ENCODE results near the gene FOXP1. TPM values are rescaled to one million over a fixed set of nuclear protein-coding genes. Genes with fewer than 3 reads are reported as not detected.

FOXP1 gene
- total RNA-seq, 1 experiment from 2014 or later, result 22.1 TPM

DNA sequence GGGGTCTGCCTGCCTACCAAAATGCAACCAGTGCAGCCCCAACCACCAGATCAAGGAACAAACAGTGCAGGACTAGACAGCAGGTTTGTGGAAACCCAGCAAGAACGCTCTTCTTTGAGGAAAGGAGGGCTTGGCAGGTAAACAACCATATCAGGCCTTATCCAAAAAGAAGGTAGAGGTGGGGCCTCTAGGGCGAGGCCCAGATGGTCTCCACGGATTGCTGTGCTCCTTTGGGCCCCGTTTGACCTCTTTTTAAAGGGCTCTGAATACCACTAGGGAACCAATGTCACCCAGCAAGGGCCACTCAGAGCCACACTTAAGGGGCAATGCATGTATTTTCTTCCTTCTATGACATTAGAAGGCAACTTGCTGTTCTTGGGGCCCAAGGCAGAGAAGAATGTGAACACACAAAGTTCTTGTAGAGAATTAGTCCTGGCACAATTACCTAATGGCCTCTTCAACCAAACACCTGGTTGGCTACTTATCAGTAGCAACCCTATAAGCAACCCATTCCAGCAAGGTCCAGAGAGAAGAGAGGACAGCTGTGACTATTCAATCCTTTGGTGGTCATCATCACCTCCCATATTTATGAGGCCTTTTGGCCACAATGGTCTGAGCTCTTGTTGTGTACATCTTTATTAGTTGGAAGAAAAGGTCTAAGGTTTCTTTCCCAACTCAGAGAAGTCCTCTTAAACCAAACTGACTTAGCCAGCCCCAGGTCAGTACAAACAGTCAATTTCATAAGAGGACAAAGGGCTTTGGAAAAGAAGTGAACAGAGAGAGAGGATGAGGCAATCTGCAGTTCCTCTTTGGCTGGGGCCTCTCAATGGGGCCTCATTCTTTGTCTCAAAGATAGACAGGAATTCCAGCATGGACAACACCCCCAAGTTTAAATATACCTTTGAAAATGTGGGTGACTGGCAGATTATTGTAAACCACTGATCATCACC lies 36.0 kb downstream of the FOXP1 start:
- Histone ChIP-seq H3K27ac (no peak overlapping the region), H3K4me3 (no peak overlapping the region), H3K27me3 (replicated peaks) (no peaks in the 10 kb centered on the region), H3K9me3 (replicated peaks) (no peaks in the 10 kb centered on the region), H3K36me3 (no peaks in the 10 kb centered on the region), H3K4me1 (replicated peaks) (peaks cover 19% of the 10 kb centered on the region)
- no peak for DNase-seq (ENCODE audit: low read depth in 1 of 2, low spot score in 2 of 2)

DNA sequence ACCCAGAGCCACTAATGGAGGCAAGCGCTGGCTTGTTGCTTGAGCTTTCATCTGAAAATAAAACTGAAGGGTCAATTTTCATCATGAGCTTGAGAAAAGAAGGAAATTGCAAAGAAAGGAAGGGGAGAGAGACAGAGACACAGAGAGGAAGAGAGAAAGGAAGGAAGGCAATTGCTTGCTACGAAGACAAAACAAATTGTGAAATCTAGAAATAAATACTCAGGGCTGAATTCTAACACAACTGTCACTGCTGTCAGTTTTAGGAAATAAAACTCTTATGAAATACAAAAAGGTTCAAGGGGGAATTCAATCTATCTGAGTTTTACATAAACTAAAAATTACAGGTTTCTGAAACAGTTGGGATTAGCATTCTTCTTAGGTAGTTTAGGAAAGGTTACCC lies 36.7 kb downstream of the FOXP1 start:
- no peaks in the 10 kb centered on the region for H3K9me3 ChIP-seq (replicated peaks)
- no peak overlapping the region for H3K4me3 ChIP-seq
- no peaks in the 10 kb centered on the region for H3K27me3 ChIP-seq (replicated peaks)
- H3K27ac ChIP-seq, result no peak overlapping the region
- DNase-seq (ENCODE audit: low read depth in 1 of 2, low spot score in 2 of 2), result no peak
- no peaks in the 10 kb centered on the region for H3K36me3 ChIP-seq
- H3K4me1 ChIP-seq (replicated peaks), result peaks cover 23% of the 10 kb centered on the region

DNA sequence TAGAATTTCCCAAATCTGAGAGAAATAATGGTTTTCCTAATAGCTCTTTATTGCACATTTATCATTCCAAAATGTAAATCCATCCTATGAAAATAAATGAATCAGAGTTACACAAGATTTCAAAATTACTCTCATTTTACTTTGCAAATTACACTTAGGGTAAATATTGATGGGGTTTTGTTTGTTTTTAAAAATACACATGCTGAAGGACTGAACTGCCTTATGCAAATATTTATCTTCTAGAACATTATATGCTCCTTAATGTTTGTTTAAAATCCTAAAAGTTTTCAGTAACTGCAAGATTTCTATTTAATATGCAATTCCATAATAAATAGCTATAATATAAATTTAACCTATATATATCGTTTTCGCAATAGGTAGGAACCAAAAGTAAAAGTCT lies 38.2 kb downstream of the FOXP1 start:
- H3K36me3 ChIP-seq, result no peaks in the 10 kb centered on the region
- no peaks in the 10 kb centered on the region for H3K9me3 ChIP-seq (replicated peaks)
- DNase-seq (ENCODE audit: low read depth in 1 of 2, low spot score in 2 of 2), result no peak

DNA sequence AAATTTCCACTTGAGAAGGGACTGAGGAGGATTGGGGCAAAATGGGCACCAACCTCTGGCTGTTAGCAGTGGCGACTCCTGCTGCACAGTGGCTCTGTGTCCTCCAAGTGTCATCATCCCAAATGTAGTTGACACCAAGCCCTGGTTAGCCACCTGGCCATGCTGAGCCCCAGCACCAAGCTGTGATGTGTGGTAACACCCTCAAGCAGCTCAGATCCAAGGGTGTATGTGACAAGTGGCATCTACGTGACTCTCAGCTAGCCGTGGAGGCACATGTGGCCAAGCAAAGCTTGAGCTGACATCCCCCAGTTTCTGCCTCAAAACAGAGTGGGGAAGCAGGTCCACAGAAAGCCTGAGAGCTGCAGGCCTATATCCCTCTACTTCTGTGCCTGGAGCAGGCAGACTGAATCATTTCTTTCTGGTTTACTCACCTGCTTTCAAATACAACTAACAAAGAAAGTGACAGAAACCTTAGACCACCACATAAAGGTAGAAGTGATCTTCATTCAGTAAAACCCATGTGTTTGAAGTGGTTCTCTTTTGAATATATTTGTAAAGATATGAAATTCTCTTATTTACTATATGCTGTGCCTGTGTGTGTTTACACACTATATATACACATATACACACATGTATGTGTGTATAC lies 40.0 kb downstream of the FOXP1 start:
- Histone ChIP-seq H3K27ac (no peak overlapping the region), H3K36me3 (no peaks in the 10 kb centered on the region), H3K4me3 (no peak overlapping the region), H3K9me3 (replicated peaks) (no peaks in the 10 kb centered on the region), H3K4me1 (replicated peaks) (peaks cover 22% of the 10 kb centered on the region), H3K27me3 (replicated peaks) (no peaks in the 10 kb centered on the region)
- DNase-seq (ENCODE audit: low read depth in 1 of 2, low spot score in 2 of 2), result no peak

More for the DNA sequence above, 38.2 kb downstream of the FOXP1 start:
- no peaks in the 10 kb centered on the region for H3K27me3 ChIP-seq (replicated peaks)
- no peak overlapping the region for H3K27ac ChIP-seq
- H3K4me3 ChIP-seq, result no peak overlapping the region
- peaks cover 22% of the 10 kb centered on the region for H3K4me1 ChIP-seq (replicated peaks)

DNA sequence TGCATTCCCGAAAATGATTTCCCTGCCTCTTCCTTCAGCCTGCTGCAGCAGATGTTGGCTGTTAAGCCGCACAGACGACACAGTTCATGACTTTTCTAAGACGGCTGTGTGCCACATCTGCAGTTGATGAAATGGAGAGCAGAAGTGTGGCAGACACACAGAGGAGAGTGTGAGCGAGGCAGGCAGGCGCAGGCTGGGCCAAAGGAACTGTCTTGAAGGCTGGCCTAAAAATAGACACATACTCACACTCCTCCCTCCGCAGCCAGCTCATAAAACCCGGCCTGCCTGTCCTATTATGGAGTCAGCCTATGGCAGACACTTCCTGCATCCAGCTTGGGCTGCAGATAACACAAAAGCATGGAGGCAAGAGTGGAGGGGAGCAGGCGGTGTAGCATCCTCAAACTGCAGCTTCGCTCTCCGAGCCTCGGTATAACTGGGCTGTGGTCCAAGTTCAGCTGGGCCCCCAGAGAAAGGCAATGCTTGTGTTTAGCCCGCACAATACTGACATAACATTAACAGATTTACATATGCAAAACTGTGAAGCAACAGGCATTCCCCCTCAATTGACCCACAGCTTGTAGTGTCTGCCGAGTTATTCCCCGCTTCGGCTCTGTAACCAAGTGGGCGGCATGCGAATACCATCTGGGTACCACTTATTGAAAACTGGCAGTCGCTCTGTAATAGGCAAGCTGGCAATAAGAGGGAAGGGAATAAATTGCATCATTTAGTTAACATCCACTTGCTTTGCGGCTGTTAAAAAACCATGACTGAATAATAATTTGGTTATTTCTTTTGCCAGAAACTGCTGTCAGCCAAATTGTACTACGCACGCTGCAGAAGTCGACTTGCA lies 40.8 kb downstream of the FOXP1 start:
- no peak overlapping the region for H3K4me3 ChIP-seq
- H3K27ac ChIP-seq, result peak overlapping the region; percentile 45
- H3K9me3 ChIP-seq (replicated peaks), result no peaks in the 10 kb centered on the region

DNA sequence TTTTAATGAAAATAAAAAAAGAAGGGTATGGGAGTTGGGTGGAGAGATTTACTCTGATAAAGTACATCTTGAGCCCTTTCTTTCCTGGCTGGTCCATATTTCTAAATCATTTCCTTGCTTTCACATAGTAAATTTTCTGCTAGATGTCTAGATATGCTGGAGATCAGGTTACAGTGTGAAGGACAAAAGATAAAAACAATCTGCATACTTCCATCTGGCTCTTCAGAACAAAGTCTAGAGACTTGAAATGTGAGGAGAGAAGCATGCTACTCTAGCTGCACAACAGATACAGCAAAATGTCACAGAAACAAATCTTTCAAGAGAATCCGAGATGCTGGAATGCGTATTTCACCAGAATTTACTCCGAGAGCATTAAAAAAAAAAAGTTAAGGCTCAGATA lies 42.2 kb downstream of the FOXP1 start:
- Histone ChIP-seq H3K9me3 (replicated peaks) (no peaks in the 10 kb centered on the region), H3K27me3 (replicated peaks) (no peaks in the 10 kb centered on the region), H3K27ac (no peak overlapping the region; the same call in 1 of the 2 replicates), H3K4me3 (no peak overlapping the region), H3K36me3 (no peaks in the 10 kb centered on the region), H3K4me1 (replicated peaks) (peaks cover 42% of the 10 kb centered on the region)
- no peak for DNase-seq (ENCODE audit: low read depth in 1 of 2, low spot score in 2 of 2)

More for the DNA sequence above, 40.8 kb downstream of the FOXP1 start:
- DNase-seq (ENCODE audit: low read depth in 1 of 2, low spot score in 2 of 2), result peak; percentile 64 to 76
- Histone ChIP-seq H3K4me1 (replicated peaks) (peaks cover 28% of the 10 kb centered on the region), H3K36me3 (no peaks in the 10 kb centered on the region), H3K27me3 (replicated peaks) (no peaks in the 10 kb centered on the region)

DNA sequence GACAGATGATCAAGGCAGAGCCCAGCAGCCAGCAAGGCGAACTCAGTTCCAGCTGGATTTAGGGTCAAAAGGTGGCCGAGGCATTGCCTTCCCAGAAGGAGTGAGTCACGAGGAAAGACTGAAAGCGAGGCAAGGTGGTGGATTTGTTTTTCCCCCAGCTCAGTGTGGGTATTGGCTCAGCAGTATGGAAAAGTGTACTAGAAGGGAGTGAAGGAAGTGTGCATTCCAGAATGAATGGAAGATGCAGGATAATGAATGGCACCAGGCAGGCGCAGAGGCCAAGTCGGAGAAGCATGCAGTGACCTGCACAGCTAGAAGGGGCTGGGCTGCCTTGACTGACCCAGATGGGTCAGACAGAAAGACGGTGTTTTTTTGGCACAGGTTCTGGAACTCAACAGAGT lies 46.3 kb downstream of the FOXP1 start:
- Histone ChIP-seq H3K9me3 (replicated peaks) (no peaks in the 10 kb centered on the region), H3K4me3 (no peak overlapping the region), H3K36me3 (no peaks in the 10 kb centered on the region), H3K4me1 (replicated peaks) (peaks cover 52% of the 10 kb centered on the region), H3K27me3 (replicated peaks) (no peaks in the 10 kb centered on the region), H3K27ac (peak overlapping the region; percentile 45)
- peak; percentile 78 to 83 for DNase-seq (ENCODE audit: low read depth in 1 of 2, low spot score in 2 of 2)

DNA sequence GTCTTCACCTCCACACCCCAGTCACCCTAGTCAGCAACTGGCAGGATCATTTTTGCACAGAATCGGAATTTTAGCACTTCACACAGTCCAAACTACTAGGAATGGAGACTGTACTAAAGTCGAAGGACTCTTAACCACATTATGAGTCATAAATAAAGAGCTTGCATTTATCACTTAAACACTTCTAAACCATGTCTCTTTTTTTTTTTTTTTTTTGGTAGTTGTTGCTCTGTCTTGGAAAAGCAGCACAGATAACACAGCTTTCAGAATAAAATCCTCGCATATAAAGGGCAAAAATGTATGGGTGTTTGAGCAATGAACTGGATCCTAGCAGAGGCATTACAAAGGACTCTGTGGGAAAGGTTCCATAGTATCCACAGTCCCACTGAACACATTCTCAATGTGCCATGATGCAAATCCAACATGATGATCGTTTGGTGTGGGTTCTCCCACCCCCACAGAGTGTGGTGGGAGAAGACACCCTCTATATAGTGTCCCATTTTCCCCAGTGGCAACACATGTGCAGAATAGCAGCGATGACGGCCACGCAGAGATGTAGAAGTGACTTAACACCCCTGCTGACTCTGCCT lies 47.1 kb downstream of the FOXP1 start:
- Histone ChIP-seq H3K9me3 (replicated peaks) (no peaks in the 10 kb centered on the region), H3K27me3 (replicated peaks) (no peaks in the 10 kb centered on the region), H3K36me3 (no peaks in the 10 kb centered on the region), H3K27ac (peak overlapping the region; percentile 45), H3K4me1 (replicated peaks) (peaks cover 47% of the 10 kb centered on the region), H3K4me3 (no peak overlapping the region)
- peak in 1 of 2 experiments; percentile 54 for DNase-seq (ENCODE audit: low read depth in 1 of 2, low spot score in 2 of 2)

DNA sequence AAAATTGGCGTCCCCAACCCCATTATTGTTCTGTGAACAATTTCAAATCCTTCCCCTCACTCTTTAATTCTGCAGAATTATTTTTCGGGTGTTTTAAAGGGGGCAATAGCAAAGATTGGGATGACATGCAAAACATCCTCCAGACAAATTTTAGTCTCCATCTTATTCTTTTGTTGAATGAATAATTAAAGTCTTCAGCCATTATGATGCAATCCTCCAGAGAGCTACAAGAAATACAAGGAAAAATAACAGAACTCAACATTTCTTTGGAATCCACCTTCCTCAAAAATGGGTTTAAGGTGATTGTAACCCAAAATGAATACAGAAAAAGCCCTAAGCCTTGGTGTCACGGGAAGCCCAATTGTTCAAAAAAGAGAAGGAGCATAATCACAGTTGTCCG lies 49.9 kb downstream of the FOXP1 start:
- DNase-seq (ENCODE audit: low read depth in 1 of 2, low spot score in 2 of 2), result no peak
- H3K36me3 ChIP-seq, result no peaks in the 10 kb centered on the region
- no peak overlapping the region for H3K4me3 ChIP-seq
- H3K9me3 ChIP-seq (replicated peaks), result no peaks in the 10 kb centered on the region
- no peaks in the 10 kb centered on the region for H3K27me3 ChIP-seq (replicated peaks)
- no peak overlapping the region for H3K27ac ChIP-seq
- H3K4me1 ChIP-seq (replicated peaks), result peaks cover 47% of the 10 kb centered on the region

DNA sequence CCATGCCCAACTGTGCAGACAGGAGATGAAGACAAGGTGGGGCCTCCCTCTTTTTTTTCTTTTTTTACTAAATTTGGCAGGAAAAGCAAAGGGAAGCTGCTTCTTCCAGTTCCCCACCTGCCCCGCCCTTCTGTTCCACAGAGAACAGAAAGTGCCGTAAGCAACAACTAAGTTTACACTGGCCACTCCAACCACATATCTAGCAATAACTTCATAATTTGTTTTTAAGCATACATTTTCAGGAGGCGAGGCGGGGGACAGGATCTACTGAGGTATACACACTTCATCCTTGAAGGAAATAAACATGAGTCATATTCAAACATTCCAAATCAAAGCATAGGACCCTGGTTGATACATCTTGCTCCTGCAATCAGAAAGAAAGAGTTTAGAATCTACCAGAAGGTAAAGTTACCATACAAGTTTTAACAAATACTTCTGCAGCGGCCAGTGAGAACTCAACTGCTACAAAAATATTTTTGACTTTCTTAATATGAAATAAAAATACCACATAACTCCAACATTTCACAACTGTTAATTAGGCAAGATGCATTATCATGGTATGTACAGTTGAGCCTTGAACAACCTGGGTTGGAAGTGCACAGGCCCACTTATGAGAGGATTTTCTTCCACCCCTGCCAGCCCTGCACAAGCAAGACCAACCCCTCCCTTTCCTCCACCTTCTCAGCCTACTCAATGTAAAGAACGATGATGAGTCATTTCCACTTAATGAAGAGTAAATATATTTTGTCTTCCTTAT lies 50.7 kb downstream of the FOXP1 start:
- no peaks in the 10 kb centered on the region for H3K36me3 ChIP-seq
- H3K9me3 ChIP-seq (replicated peaks), result no peaks in the 10 kb centered on the region
- H3K4me3 ChIP-seq, result no peak overlapping the region
- peak in 1 of 2 experiments; percentile 37 for DNase-seq (ENCODE audit: low read depth in 1 of 2, low spot score in 2 of 2)
- no peak overlapping the region for H3K27ac ChIP-seq
- H3K27me3 ChIP-seq (replicated peaks), result no peaks in the 10 kb centered on the region
- H3K4me1 ChIP-seq (replicated peaks), result peaks cover 49% of the 10 kb centered on the region

DNA sequence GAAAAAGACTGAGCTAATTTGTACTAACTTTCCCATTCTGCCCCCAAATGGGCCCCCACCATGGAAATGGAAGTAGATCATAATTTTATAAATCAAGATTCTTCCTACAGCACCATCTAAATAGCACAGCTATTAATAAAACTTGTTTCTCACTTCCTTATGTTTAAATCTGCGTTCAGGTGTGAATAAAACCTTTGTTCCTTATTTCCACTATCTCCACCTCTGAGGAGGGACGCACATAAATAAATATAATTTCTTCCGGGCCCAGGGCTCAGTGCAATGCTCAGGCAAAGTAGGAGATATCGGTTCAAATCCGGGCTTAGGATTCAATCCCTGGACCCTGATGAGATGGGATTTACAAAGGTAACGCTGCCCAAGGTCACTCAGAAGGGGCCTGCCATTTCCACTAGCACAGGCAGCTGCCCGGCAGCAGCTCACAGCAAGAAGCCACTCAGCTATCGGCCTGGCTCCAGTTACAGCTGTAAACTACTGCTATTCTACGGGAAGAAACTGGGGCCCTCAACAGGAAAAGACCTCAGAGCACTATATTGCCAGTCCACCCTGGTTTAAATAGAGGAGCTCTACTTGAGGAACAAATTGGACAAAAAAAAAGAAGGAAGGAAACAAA lies 52.5 kb downstream of the FOXP1 start:
- no peak overlapping the region for H3K4me3 ChIP-seq
- peaks cover 47% of the 10 kb centered on the region for H3K4me1 ChIP-seq (replicated peaks)
- H3K27ac ChIP-seq, result no peak overlapping the region
- H3K36me3 ChIP-seq, result no peaks in the 10 kb centered on the region
- H3K9me3 ChIP-seq (replicated peaks), result no peaks in the 10 kb centered on the region
- no peak for DNase-seq (ENCODE audit: low read depth in 1 of 2, low spot score in 2 of 2)
- no peaks in the 10 kb centered on the region for H3K27me3 ChIP-seq (replicated peaks)

DNA sequence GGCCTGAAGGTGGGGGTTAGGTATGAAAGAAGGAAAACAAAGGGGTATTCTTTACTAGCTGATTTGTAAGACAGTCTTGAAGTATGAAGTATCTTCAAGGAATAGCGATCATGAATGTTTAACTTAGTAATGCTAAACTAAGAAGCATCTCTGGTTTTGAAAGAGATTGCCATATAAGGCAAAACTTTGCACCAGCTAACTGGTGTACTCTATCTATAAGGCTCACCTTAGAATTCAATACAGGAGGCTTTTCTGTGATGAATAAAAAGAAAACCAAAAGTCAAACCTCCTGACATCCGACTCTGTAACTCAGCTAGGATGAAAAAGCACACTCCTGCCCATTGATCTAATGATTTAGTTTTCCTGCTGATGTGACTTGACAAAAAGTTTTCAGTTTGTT lies 54.7 kb downstream of the FOXP1 start:
- Histone ChIP-seq H3K9me3 (replicated peaks) (no peaks in the 10 kb centered on the region), H3K4me1 (replicated peaks) (peaks cover 55% of the 10 kb centered on the region), H3K27ac (no peak overlapping the region), H3K36me3 (no peaks in the 10 kb centered on the region), H3K27me3 (replicated peaks) (no peaks in the 10 kb centered on the region), H3K4me3 (no peak overlapping the region)
- no peak for DNase-seq (ENCODE audit: low read depth in 1 of 2, low spot score in 2 of 2)
